Peyer's patch (tissue), 4 donors: ENCODE data around the gene WDR91.

Source experiments
- POLR2A ChIP-seq, 2 donors: fragments of 450-650 bp; IDR thresholded peaks; one replicate each; pipeline ENCODE4 v1.5.1; 2017; ENCODE audit warnings: antibody characterized with exemption in 2 of 2, mild to moderate bottlenecking in 2 of 2, moderate library complexity in 2 of 2
- TF ChIP-seq, protein P1 (sequence below), 6 experiments: fragments of 450-650 bp in 4 of 6; fragments of 200-600 bp in 2 of 6; sonication (generic) in 1 of 6; IDR thresholded peaks; one replicate each; pipeline ENCODE4 v1.5.1; 2017 to 2019; ENCODE audit warnings: antibody characterized with exemption in 6 of 6, mild to moderate bottlenecking in 3 of 6, moderate library complexity in 1 of 6

DNA sequence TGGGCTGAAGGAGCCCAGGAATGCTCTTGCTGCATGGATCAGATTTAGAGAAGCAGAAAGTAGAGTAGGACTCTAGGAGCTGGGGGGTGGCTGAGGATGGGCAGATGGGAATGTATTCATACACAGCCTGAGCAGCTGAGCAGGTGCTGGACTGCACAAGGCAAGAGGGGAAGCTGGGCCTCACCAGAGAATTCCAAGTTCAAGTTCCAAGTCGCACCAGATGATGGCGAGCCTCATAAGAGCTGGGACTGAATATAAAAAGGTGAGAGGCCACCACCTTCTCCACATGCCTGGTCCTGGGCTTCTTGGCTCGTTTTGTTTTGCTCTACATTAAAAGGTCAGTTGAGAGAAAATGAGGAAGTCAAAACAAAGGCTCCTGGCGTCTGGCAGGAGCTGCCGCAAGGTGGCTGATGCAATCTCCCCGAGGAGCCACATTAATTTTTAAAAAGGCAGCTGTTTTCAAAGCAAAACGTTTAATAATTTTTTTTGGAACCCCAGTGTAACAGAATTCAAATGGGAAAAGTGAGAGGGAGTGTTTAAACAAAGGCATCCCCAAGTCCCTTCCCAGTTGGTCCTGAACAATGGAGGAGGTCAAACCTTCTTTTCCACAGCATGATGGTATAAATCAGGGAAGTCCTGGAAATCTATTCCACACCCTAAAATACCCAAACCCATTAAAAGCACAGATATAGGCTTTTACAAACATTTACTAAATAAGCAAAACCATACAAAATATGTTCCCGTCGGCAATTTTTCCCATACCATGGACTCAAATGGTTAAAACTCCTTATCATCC is 50.3 kb downstream of the WDR91 start:
- TF ChIP-seq, protein P1, sequence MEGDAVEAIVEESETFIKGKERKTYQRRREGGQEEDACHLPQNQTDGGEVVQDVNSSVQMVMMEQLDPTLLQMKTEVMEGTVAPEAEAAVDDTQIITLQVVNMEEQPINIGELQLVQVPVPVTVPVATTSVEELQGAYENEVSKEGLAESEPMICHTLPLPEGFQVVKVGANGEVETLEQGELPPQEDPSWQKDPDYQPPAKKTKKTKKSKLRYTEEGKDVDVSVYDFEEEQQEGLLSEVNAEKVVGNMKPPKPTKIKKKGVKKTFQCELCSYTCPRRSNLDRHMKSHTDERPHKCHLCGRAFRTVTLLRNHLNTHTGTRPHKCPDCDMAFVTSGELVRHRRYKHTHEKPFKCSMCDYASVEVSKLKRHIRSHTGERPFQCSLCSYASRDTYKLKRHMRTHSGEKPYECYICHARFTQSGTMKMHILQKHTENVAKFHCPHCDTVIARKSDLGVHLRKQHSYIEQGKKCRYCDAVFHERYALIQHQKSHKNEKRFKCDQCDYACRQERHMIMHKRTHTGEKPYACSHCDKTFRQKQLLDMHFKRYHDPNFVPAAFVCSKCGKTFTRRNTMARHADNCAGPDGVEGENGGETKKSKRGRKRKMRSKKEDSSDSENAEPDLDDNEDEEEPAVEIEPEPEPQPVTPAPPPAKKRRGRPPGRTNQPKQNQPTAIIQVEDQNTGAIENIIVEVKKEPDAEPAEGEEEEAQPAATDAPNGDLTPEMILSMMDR (IDR thresholded peaks at IDR 0.05) = no peak
- TF ChIP-seq POLR2A (IDR thresholded peaks at IDR 0.05) = no peak
